Fibroblast of skin of right biceps (primary cell): Measurements from ENCODE around the gene ABCC6.
"Not testable (repeated sequence)": the region's sequence is repeated elsewhere in the genome, so short reads cannot be mapped to it uniquely, and the experiment has no call there.

Source experiments
- DNase-seq: peaks from one replicate; pipeline ENCODE4 v3.0.0-alpha.2; 2013

The ABCC6 gene

DNA sequence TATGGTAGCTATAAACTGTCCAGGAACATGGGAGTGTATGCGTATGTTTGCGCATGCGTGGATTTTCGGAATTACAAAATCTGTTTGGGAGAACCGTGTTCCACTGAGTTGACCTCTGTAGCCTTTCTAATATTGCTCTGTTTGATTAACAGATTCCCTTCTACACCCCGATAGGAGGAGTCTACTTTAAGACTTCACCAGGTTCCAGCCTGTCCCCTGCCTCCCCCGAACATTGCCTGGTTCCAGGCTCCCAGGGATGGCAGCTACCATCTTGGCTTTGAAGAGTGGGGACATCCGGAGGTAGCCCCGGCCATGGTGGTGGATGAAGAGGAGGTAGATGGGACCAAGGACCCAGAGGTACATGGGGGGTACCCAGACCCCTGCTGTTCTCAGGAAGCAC, 1.9 kb downstream of the ABCC6 start:
- DNase-seq = not testable (repeated sequence)

- not testable (repeated sequence) for DNase-seq
Measured at GRCh38 chr16:16220449-16220848, 2.8 kb downstream of the ABCC6 start.

- not testable (repeated sequence) for DNase-seq
Measured at GRCh38 chr16:16218787-16219186, 4.5 kb downstream of the ABCC6 start.

GRCh38 chr16:16218349-16218748, 4.9 kb downstream of the ABCC6 start:
- DNase-seq = not testable (repeated sequence)

DNA sequence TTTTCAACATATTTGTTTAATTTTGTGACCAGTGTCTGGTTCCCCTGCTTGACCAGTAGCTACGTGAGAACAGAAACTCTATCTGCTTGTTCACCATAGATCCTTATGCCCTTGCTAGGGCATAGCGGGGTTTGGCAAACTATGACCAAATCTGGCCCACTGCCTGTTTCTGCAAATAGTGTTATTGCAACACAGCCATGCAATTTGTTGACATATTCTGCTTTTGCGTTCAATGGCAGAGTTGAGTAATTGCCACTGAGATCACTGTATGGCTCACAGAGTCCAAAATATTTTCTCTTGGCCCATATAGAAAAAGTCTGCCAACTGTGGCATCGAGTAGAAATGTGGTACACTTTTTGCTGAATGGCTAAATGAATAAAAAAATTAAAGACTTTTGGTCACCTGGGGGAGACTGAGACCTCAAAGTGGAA, 9.4 kb downstream of the ABCC6 start:
- DNase-seq = not testable (repeated sequence)

DNA sequence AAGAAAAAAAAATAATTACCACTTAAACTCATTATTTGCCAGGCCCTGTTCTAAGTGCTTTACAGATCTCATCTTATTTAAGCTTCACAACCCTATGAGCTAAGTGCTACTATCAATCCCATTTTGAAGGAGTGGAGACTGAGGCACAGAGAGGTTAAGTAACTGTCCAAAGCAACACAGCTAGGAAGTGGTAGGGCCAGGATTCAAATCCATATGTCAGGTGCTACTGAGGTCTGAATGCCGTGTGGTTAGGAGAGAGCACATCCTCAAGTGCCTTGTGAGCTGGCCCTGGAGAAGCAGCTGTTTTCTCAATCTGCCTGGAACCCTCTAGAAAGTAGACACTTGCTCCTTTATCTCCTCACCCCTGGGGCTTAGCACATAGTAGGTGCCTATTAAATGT, 11.9 kb downstream of the ABCC6 start:
- not testable (repeated sequence) for DNase-seq

DNA sequence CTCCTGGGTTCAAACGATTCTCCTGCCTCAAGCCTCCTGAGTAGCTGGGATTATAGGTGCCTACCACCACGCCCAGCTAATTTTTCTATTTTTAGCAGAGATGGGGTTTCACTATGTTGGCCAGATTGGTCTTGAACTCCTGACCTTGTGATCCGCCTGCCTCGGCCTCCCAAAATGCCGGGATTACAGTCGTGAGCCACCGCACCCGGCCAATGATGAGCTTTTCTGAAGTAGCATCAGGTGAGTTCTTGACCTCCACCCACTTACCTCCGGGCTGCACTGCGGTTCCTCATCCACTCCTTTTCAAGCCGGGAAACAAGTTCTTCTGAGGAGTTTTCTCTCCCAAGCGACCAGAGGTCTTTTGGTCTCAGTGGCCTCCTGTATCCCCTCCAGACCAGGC, 14.8 kb downstream of the ABCC6 start:
- DNase-seq = not testable (repeated sequence)

DNA sequence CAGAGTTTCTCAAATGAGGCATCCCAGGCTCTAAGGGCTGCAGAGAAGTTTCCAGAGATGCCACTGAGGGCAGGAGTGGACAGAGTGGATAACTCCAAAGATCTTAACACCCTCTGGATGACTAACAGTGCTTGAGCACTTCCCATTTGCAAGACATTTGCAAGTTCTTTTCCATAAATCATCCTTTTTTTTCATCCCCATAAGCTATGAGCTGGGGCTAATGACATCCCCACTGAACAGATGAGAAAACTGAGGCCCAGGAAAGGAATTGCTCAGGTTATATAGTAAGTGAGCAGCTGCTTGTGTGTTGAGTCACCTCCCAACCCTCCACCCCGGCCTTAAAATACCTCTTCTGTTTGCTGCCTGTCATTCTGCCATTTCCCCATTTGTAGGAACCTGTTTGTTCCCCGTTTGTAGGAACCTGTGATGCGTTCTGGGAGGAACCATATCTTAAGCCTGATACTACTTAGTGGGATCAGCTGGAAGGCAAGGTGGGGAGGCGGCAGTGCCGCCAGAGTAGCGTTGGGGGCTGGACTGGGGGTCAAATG, 15.4 kb downstream of the ABCC6 start:
- DNase-seq = not testable (repeated sequence)

DNA sequence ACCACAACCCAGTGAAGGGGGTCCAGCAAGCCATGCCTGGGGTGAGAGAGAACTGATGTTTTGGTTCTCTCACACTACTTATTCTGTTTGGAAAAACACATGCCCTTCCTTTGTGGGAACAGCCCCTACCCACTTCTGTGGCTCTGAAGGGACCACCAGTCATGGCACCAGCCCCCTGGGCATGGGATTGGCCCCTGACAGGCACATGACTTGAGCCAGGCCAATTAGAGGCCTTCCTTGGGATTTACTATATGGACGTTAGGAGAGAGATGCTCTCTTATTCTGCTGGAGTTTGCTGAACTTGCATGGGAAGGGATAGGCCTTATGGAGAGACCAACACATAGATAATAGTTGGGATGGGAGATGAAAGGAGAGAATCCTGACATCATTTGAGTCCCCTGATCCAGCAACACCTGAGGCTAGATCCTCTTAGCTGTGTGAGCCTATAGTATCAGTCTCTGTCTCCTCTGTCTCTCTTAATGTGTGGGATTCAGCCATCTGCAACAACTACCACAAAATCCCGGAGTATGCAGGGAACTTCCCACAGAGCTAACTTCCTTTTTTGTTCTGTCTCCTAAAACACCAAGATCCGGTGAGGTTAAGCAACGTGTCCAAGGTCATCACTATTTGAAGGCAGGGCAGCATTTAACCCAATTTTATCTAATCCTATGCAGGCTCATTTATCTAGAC, 16.1 kb downstream of the ABCC6 start:
- DNase-seq = not testable (repeated sequence)

DNA sequence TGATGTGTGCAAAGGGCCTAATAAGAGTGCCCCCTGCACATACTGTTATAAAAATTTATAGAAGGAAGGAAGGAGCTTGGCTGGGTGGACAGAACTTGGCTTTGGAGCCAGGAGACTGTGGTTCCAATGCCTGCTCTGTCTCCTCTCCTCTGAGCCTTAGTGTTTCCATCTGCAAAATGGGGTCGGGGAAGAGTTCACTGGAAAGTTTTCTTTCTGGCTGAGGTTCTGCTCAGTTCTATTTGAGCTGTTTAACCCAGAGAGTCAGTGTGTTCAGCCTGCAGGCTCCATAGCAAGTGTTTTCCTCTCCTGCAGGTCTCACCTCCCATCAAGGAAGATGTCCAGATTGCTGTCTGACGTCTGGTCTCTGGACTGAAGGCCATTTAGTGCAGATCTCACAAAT, 17.4 kb downstream of the ABCC6 start:
- DNase-seq = not testable (repeated sequence)

DNA sequence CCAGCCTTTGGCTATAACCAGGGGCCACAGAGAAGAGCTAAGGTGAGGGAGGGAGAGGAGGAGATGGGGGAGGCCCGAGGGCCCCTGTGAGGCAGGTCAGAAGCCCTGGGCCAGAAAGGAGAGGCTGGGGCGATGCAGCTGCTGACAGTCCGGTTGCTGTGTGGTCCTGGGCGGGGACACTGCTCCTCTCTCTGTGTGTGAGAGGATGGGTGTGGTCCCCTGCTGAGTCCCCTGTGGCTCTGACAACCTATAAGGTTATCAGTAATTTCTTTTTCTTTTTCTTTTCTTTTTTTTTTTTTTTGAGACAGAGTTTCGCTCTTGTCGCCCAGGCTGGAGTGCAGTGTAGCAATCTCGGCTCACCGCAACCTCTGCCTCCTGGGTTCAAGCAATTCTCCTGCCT, 18.7 kb downstream of the ABCC6 start:
- DNase-seq = not testable (repeated sequence)

DNA sequence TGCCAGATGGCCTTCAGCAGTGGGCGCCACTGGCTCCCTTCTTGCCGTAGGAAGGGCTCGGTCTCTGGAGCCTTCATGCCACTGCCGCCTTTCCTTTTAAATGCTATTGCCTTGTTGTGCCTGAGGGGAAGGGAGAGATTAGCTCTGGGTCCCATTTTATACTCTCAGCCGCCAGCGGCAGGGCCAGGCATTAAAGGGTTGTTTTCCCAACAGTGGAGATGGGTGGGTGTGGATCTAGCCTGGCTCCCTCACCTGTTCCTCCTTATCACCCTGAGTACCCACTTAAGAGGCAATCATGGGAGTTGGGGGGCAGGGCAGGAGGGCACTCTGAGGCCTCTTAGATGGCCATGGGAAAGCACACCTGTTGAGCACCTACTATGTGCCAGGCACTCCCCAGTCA, 19.8 kb downstream of the ABCC6 start:
- not testable (repeated sequence) for DNase-seq

- DNase-seq = peak; percentile 51
Measured at GRCh38 chr16:16202400-16203143, 20.7 kb downstream of the ABCC6 start.

- not testable (repeated sequence) for DNase-seq
Measured at GRCh38 chr16:16201880-16202279, 21.4 kb downstream of the ABCC6 start.

- DNase-seq = not testable (repeated sequence)
Measured at GRCh38 chr16:16200391-16200790, 22.9 kb downstream of the ABCC6 start.

DNA sequence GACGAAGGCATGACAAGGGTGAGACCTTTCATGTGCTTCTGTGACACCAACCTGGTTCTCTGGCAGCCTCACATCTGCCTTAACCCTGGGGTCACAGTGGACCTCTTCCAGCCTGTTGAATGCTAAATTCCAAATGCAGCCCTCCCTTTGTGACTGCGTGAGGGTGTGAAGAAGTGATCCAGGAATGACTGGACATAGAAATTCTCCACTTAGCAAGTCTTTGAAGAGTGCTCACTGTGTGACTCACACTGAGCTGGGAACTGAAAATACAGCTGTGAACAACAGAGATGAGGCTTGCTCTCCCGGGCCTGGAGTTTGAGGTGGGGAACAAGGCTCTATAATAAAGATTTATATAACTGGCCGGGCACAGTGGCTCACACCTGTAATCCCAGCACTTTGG, 23.9 kb downstream of the ABCC6 start:
- DNase-seq = peak; percentile 62

GRCh38 chr16:16197966-16198365, 25.3 kb downstream of the ABCC6 start:
- DNase-seq = no peak

- DNase-seq = no peak
Measured at GRCh38 chr16:16197331-16197730, 26.0 kb downstream of the ABCC6 start.

GRCh38 chr16:16196099-16196498, 27.2 kb downstream of the ABCC6 start:
- DNase-seq = no peak

GRCh38 chr16:16191493-16192167, 31.7 kb downstream of the ABCC6 start:
- no peak for DNase-seq

GRCh38 chr16:16190966-16191365, 32.3 kb downstream of the ABCC6 start:
- DNase-seq = not testable (repeated sequence)

- DNase-seq = no peak
Measured at GRCh38 chr16:16190546-16190945, 32.7 kb downstream of the ABCC6 start.

- no peak for DNase-seq
Measured at GRCh38 chr16:16189842-16190241, 33.5 kb downstream of the ABCC6 start.
